MCF 10A (cell line): Measurements from ENCODE around the gene TBCD. TPM values are rescaled to one million over a fixed set of nuclear protein-coding genes. Genes with fewer than 3 reads are reported as not detected.

Experiments used
- BruUV-seq: library from RNA; stranded (reverse); fragments of 400-500 nt; replicated peaks from 2 replicates; lab custom pipeline; 2021; lab: Mats Ljungman, UMichigan
- CTCF ChIA-PET: fragments of 300-600 bp; sonication (Branson Sonifier 250); formaldehyde crosslinking; extraction: SDS; loops from one replicate; lab custom pipeline; 2021; ENCODE audit warnings: antibody characterized with exemption, inconsistent platforms; lab: Yijun Ruan, JAX
- POLR2A ChIA-PET: fragments of 300-600, 350-650 bp; sonication (Branson Sonifier 250); formaldehyde crosslinking; extraction: SDS; loops from one replicate; lab custom pipeline; 2020; ENCODE audit warnings: antibody characterized with exemption, inconsistent platforms; lab: Yijun Ruan, JAX
- DNase-seq: peaks from one replicate; pipeline ENCODE4 v3.0.0-alpha.2; 2018; ENCODE audit not compliant: unreplicated experiment
- H3K27ac Mint-ChIP-seq: one replicate; pipeline ENCODE4 v1.8.0; 2022; ENCODE audit warnings: mild to moderate bottlenecking, low read depth, mixed read lengths; ENCODE audit not compliant: unreplicated experiment
- H3K27me3 Mint-ChIP-seq: one replicate; pipeline ENCODE4 v1.8.0; 2022; ENCODE audit warnings: mixed read lengths; ENCODE audit not compliant: insufficient read depth, unreplicated experiment
- H3K36me3 Mint-ChIP-seq: one replicate; pipeline ENCODE4 v1.8.0; 2022; ENCODE audit warnings: mild to moderate bottlenecking, moderate library complexity, mixed read lengths; ENCODE audit not compliant: insufficient read depth, unreplicated experiment
- H3K4me1 Mint-ChIP-seq: one replicate; pipeline ENCODE4 v1.8.0; 2022; ENCODE audit warnings: mixed read lengths; ENCODE audit not compliant: insufficient read depth, unreplicated experiment
- H3K4me3 Mint-ChIP-seq: one replicate; pipeline ENCODE4 v1.8.0; 2022; ENCODE audit warnings: mild to moderate bottlenecking, moderate library complexity, mixed read lengths; ENCODE audit not compliant: unreplicated experiment
- H3K9me3 Mint-ChIP-seq: one replicate; pipeline ENCODE4 v1.8.0; 2022; ENCODE audit warnings: mixed read lengths; ENCODE audit not compliant: unreplicated experiment
- CTCF ChIP-seq: fragments of 200-600 bp; IDR thresholded peaks from one replicate; pipeline ENCODE4 v1.8.0; 2022; ENCODE audit warnings: antibody characterized with exemption, mild to moderate bottlenecking; ENCODE audit not compliant: unreplicated experiment
- intact Hi-C: fragments of 100-400 bp; cut with micrococcal nuclease; formaldehyde crosslinking; loops from 2 replicates; pipeline ENCODE4 v1.14.1; 2022
- total RNA-seq: library from RNA; stranded (reverse); gene quantifications from 2 replicates; pipeline ENCODE4 v1.2.3, GENCODE V29; 2022

Gene TBCD
- total RNA-seq, 1 experiment from 2014 or later: 76.2 TPM

GRCh38 chr17:82745524-82745923, 6.3 kb upstream of the TBCD start:
- H3K27me3 Mint-ChIP-seq: no peaks in the 10 kb centered on the region
- DNase-seq: no peak
- CTCF ChIA-PET: no interaction called here
- H3K9me3 Mint-ChIP-seq: no peaks in the 10 kb centered on the region
- no peaks in the 10 kb centered on the region for H3K4me1 Mint-ChIP-seq
- no peak overlapping the region for H3K27ac Mint-ChIP-seq
- H3K36me3 Mint-ChIP-seq: peaks cover 4% of the 10 kb centered on the region
- no peak for TF ChIP-seq CTCF
- BruUV-seq: no TSS peak
- H3K4me3 Mint-ChIP-seq: no peak overlapping the region
- intact Hi-C loops: no loop called here
- POLR2A ChIA-PET: no interaction called here

GRCh38 chr17:82748756-82749155, 3.1 kb upstream of the TBCD start:
- Mint-ChIP-seq H3K9me3 (no peaks in the 10 kb centered on the region), H3K27ac (no peak overlapping the region), H3K4me3 (no peak overlapping the region), H3K36me3 (peaks cover 4% of the 10 kb centered on the region), H3K4me1 (no peaks in the 10 kb centered on the region), H3K27me3 (no peaks in the 10 kb centered on the region)
- intact Hi-C loops: no loop called here
- CTCF ChIA-PET: no interaction called here
- POLR2A ChIA-PET: no interaction called here
- TF ChIP-seq CTCF: no peak
- no peak for DNase-seq
- no TSS peak for BruUV-seq

GRCh38 chr17:82750241-82750908, 1.5 kb upstream of the TBCD start:
- Mint-ChIP-seq H3K4me1 (no peaks in the 10 kb centered on the region), H3K27me3 (no peaks in the 10 kb centered on the region), H3K27ac (no peak overlapping the region), H3K36me3 (peaks cover 4% of the 10 kb centered on the region), H3K4me3 (peak overlapping the region; percentile 14), H3K9me3 (no peaks in the 10 kb centered on the region)
- TF ChIP-seq CTCF: no peak
- no peak for DNase-seq
- no TSS peak for BruUV-seq
- ChIA-PET CTCF (no interaction called here), POLR2A (no interaction called here)
- intact Hi-C loops: no loop called here

- no peak for TF ChIP-seq CTCF
- BruUV-seq: no TSS peak
- no peaks in the 10 kb centered on the region for H3K4me1 Mint-ChIP-seq
- DNase-seq: no peak
- no peak overlapping the region for H3K4me3 Mint-ChIP-seq
- ChIA-PET POLR2A (no interaction called here), CTCF (no interaction called here)
- no peaks in the 10 kb centered on the region for H3K27me3 Mint-ChIP-seq
- H3K27ac Mint-ChIP-seq: no peak overlapping the region
- no peaks in the 10 kb centered on the region for H3K36me3 Mint-ChIP-seq
- H3K9me3 Mint-ChIP-seq: no peaks in the 10 kb centered on the region
- intact Hi-C loops: no loop called here
Measured at GRCh38 chr17:82751171-82751570, 694 bp upstream of the TBCD start.
